ENCODE data around the gene OASL.
"Not testable (repeated sequence)": the region's sequence is repeated elsewhere in the genome, so short reads cannot be mapped to it uniquely, and the experiment has no call there.

Gene OASL

DNA sequence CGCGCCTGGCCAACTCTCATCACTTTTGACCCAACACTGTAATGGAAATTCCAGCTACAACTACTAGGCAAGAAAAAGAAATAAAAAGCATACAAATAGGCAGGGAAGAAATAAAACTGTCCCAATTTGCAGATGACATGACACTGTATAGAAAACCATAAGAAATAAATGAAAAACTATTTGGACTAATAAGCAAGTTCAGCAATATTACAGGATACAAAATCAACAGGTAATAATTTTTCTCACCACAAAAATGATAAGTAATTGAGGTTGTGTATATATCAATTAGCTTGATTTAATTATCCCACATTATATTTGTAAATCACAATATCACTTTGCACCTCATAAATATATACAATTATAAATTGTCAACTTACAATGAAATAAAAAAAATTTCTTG, 41.9 kb upstream of the OASL start:
- TF ChIP-seq, protein P1, sequence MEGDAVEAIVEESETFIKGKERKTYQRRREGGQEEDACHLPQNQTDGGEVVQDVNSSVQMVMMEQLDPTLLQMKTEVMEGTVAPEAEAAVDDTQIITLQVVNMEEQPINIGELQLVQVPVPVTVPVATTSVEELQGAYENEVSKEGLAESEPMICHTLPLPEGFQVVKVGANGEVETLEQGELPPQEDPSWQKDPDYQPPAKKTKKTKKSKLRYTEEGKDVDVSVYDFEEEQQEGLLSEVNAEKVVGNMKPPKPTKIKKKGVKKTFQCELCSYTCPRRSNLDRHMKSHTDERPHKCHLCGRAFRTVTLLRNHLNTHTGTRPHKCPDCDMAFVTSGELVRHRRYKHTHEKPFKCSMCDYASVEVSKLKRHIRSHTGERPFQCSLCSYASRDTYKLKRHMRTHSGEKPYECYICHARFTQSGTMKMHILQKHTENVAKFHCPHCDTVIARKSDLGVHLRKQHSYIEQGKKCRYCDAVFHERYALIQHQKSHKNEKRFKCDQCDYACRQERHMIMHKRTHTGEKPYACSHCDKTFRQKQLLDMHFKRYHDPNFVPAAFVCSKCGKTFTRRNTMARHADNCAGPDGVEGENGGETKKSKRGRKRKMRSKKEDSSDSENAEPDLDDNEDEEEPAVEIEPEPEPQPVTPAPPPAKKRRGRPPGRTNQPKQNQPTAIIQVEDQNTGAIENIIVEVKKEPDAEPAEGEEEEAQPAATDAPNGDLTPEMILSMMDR (conservative IDR thresholded peaks at IDR 0.05): no peak
- no peak overlapping the region for H3K27ac ChIP-seq

DNA sequence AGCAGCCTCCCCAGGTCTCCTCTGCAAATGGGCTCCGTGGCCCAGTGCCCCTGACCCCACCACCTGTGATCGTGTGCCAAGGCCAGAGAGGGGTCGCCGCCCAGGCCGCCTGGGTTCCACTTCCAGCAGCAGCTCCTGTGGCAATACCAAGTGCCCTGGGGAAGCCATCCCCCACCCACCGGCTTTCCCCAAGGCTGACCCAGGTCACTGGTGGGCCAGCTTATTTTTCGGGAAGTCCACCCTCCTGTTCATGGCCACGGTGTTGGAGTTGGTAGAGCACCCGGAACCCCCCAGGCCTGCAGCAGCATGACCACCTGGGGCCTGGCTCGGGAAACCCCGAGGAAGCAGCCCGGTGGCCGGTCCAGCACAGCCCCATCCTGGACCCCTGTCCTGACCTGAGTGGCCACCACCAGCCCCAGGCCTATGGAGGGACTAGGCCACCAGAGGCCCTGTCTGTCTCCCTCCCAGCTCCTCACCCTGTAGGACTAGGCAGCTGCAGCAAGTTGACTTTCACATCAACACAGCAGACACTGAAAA, 40.8 kb upstream of the OASL start:
- no peak overlapping the region for H3K27ac ChIP-seq

DNA sequence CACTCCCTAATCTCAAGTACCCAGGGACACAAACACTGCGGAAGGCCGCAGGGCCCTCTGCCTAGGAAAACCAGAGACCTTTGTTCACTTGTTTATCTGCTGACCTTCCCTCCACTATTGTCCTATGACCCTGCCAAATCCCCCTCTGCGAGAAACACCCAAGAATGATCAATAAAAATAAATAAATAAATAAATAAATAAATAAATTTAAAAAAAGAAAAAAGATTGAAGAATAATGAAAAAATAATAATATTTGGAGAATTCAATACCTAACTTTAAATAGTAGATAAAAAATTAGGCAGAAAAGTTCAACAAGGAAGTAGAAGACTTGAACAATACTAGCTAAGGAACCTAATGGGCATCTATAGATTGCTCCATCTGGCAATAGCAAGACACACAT, 38.4 kb upstream of the OASL start:
- H3K27ac ChIP-seq: not testable (repeated sequence)

More for the DNA sequence above, 40.8 kb upstream of the OASL start:
- TF ChIP-seq, protein P1 (conservative IDR thresholded peaks at IDR 0.05): no peak

DNA sequence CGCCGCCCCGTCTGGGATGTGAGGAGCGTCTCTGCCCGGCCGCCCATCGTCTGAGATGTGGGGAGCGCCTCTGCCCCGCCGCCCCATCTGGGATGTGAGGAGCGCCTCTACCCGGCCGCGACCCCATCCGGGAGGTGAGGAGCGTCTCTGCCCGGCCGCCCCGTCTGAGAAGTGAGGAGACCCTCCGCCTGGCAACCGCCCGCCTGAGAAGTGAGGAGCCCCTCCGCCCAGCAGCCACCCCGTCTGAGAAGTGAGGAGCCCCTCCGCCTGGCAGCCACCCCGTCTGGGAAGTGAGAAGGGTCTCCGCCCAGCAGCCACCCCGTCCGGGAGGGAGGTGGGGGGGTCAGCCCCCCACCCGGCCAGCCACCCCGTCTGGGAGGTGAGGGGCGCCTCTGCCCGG, 36.9 kb upstream of the OASL start:
- not testable (repeated sequence) for H3K27ac ChIP-seq

DNA sequence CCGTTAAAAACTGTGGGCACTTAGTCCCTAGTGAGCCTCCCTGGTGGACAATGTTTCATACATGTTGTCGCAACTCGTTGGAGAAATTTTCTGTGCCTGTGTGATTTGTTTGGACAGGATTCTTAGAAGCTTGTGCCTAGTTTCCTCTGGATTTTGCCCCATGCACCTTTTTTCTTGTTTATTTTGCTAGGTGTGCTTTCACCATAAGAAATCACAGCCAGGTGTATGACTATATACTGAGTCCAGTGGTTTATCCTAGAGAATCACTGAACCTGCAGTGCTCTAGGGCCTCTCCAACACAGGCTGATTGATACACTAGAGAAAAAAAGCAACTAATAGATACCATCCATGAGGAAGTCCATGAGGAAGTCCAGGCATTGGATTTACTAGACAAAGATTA, 33.1 kb upstream of the OASL start:
- H3K27ac ChIP-seq: no peak overlapping the region
- TF ChIP-seq, protein P1 (conservative IDR thresholded peaks at IDR 0.05): no peak

DNA sequence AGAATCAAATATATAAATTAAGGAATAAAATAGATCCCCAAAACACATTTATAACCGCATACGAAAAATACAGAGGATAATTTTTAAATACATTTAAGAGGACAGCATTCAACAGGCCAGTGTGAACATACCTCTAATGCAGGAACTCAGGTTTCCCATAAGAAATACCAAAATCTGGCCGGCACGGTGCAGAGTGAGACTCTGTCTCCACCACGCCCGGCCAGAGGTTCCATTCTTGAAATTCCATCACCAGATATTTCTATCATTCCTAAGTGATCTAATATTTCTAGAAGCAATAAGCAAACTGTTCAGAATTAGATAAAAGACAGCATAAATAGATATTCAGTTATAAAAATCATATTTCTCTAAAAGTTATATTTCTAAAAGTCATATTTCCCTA, 30.2 kb upstream of the OASL start:
- TF ChIP-seq, protein P1 (conservative IDR thresholded peaks at IDR 0.05): no peak
- no peak overlapping the region for H3K27ac ChIP-seq

DNA sequence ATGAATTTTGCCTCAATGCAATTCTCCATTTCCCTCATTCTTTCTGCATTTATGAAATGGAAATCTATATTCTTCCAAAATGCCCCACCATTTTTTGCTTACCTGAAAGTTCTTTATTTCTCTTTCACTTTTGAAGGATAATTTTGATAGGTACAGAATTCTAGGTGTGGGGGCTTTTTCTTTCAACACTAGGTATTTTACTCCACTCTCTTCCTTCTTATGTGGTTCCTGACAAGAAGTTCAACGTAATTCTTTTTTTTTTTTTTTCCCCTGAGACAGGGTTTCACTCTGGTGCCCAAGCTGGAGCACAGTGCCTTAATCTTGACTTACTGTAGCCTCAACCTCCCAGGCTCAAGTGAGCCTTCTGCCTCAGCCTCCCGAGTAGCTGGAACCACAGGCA, 26.3 kb upstream of the OASL start:
- TF ChIP-seq, protein P1 (conservative IDR thresholded peaks at IDR 0.05): no peak
- H3K27ac ChIP-seq: no peak overlapping the region

DNA sequence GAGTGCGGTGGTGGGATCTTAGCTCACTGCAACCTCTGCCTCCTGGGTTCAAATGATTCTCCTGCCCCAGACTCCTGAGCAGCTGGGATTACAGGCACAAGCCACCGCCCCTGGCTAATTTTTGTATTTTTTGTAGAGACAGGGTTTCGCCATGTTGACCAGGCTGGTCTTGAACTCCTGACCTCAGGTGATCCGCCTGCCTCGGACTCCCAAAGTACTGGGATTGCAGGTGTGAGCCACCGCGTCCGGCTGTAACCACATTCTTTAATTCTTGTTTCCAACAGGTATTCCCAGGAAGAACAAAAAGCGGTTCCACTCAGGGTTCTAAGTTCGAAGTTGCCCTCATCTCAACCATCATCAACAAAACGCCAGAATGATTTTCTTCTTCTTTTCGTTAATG, 25.5 kb upstream of the OASL start:
- H3K27ac ChIP-seq: not testable (repeated sequence)

DNA sequence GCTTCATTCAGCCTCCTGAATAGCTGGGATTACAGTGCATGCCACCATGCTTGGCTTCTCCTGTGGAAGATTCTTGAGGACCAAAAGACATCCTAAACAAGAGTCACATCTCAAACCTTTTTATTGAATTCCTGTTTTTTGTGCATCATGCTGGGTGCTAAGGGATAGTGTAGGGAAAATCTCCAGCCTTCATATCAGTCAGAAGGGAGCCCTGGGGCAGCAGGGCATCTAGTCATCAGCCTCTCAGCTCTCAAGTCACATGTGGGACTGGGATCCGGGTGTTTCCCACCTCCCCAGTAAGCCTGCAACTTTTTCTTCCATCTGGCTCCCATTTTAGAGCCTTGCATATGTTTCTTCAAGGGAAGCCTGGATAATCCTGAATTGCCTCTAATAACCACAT, 25.1 kb upstream of the OASL start:
- TF ChIP-seq, protein P1 (conservative IDR thresholded peaks at IDR 0.05): no peak

More for the DNA sequence above, 25.1 kb upstream of the OASL start:
- H3K27ac ChIP-seq: no peak overlapping the region
